ENCODE data around the gene ZCCHC17. TPM values are rescaled to one million over a fixed set of nuclear protein-coding genes. Genes with fewer than 3 reads are reported as not detected.

The ZCCHC17 gene
- total RNA-seq, 1 experiment from 2014 or later: 42.0 TPM

GRCh38 chr1:31299365-31299764, 2.5 kb downstream of the ZCCHC17 start:
- Mint-ChIP-seq H3K4me3 (peak overlapping the region; percentile 7; the same call in 1 of the 2 replicates), H3K27me3 (ENCODE audit: low read depth) (no peaks in the 10 kb centered on the region), H3K4me1 (peaks cover 15% of the 10 kb centered on the region), H3K9me3 (no peaks in the 10 kb centered on the region), H3K36me3 (0 out of 2 replicates have a peak, but pooled peaks cover 12% of the 10 kb centered on the region), H3K27ac (no peak overlapping the region)
- CTCF ChIA-PET: no interaction called here
- TF ChIP-seq ZSCAN18 (CRISPR knock-in tag; IDR thresholded peaks at IDR 0.05) (no peak), ZNF532 (CRISPR knock-in tag; IDR thresholded peaks at IDR 0.05; ENCODE audit: borderline replicate concordance) (no peak), RELA (CRISPR knock-in tag; IDR thresholded peaks at IDR 0.05; ENCODE audit: borderline replicate concordance) (no peak), FOXP1 (CRISPR knock-in tag; IDR thresholded peaks at IDR 0.05; ENCODE audit: borderline replicate concordance) (no peak), ATF1 (CRISPR knock-in tag; IDR thresholded peaks at IDR 0.05) (no peak), SMAD4 (CRISPR knock-in tag; IDR thresholded peaks at IDR 0.05) (no peak)
- TF ChIP-seq, protein P1, sequence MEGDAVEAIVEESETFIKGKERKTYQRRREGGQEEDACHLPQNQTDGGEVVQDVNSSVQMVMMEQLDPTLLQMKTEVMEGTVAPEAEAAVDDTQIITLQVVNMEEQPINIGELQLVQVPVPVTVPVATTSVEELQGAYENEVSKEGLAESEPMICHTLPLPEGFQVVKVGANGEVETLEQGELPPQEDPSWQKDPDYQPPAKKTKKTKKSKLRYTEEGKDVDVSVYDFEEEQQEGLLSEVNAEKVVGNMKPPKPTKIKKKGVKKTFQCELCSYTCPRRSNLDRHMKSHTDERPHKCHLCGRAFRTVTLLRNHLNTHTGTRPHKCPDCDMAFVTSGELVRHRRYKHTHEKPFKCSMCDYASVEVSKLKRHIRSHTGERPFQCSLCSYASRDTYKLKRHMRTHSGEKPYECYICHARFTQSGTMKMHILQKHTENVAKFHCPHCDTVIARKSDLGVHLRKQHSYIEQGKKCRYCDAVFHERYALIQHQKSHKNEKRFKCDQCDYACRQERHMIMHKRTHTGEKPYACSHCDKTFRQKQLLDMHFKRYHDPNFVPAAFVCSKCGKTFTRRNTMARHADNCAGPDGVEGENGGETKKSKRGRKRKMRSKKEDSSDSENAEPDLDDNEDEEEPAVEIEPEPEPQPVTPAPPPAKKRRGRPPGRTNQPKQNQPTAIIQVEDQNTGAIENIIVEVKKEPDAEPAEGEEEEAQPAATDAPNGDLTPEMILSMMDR (IDR thresholded peaks at IDR 0.05): no peak
- TF ChIP-seq, protein P2, sequence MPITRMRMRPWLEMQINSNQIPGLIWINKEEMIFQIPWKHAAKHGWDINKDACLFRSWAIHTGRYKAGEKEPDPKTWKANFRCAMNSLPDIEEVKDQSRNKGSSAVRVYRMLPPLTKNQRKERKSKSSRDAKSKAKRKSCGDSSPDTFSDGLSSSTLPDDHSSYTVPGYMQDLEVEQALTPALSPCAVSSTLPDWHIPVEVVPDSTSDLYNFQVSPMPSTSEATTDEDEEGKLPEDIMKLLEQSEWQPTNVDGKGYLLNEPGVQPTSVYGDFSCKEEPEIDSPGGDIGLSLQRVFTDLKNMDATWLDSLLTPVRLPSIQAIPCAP (CRISPR knock-in tag; IDR thresholded peaks at IDR 0.05): no peak
- TF ChIP-seq, protein P3, sequence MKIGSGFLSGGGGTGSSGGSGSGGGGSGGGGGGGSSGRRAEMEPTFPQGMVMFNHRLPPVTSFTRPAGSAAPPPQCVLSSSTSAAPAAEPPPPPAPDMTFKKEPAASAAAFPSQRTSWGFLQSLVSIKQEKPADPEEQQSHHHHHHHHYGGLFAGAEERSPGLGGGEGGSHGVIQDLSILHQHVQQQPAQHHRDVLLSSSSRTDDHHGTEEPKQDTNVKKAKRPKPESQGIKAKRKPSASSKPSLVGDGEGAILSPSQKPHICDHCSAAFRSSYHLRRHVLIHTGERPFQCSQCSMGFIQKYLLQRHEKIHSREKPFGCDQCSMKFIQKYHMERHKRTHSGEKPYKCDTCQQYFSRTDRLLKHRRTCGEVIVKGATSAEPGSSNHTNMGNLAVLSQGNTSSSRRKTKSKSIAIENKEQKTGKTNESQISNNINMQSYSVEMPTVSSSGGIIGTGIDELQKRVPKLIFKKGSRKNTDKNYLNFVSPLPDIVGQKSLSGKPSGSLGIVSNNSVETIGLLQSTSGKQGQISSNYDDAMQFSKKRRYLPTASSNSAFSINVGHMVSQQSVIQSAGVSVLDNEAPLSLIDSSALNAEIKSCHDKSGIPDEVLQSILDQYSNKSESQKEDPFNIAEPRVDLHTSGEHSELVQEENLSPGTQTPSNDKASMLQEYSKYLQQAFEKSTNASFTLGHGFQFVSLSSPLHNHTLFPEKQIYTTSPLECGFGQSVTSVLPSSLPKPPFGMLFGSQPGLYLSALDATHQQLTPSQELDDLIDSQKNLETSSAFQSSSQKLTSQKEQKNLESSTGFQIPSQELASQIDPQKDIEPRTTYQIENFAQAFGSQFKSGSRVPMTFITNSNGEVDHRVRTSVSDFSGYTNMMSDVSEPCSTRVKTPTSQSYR (CRISPR knock-in tag; IDR thresholded peaks at IDR 0.05): no peak
- POLR2A ChIA-PET: no interaction called here
- ATAC-seq (no peak), DNase-seq (ENCODE audit: low spot score) (no peak)

DNA sequence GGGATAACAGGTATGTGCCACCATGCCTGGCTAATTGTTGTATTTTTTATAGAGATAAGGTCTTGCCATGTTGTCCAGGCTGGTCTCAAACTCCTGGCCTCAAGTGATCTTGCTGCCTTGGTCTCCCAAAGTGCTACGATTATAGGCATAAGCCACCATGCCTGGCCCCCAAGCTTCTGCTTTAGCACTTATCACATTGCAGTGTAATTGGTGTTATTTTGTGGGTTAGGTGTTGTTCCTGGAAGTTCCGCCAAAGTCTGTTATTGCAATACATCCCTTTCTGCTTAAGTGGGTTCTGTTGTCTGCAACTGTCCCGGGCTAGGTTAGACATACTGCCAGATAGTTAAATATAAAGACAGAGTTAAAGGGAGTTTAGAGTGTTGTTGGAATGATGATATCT, 3.4 kb downstream of the ZCCHC17 start:
- no peak overlapping the region for H3K4me3 Mint-ChIP-seq
- no peaks in the 10 kb centered on the region for H3K27me3 Mint-ChIP-seq (ENCODE audit: low read depth)
- no peak for DNase-seq (ENCODE audit: low spot score)
- POLR2A ChIA-PET: no interaction called here
- peaks cover 11% of the 10 kb centered on the region for H3K4me1 Mint-ChIP-seq
- no peak for ATAC-seq
- H3K9me3 Mint-ChIP-seq: no peaks in the 10 kb centered on the region
- no peak overlapping the region for H3K27ac Mint-ChIP-seq
- CTCF ChIA-PET: no interaction called here
- H3K36me3 Mint-ChIP-seq: 0 out of 2 replicates have a peak, but pooled peaks cover 7% of the 10 kb centered on the region
- TF ChIP-seq NR3C1 (CRISPR knock-in tag; conservative IDR thresholded peaks at IDR 0.05; ENCODE audit: low read depth) (no peak), GRHL2 (CRISPR knock-in tag; IDR thresholded peaks at IDR 0.05; ENCODE audit: insufficient replicate concordance, severe bottlenecking) (no peak), GTF2I (CRISPR knock-in tag; conservative IDR thresholded peaks at IDR 0.05) (no peak), ETV6 (CRISPR knock-in tag; IDR thresholded peaks at IDR 0.05) (no peak), ESRRA (CRISPR knock-in tag; IDR thresholded peaks at IDR 0.05; ENCODE audit: borderline replicate concordance) (no peak), E2F5 (CRISPR knock-in tag; IDR thresholded peaks at IDR 0.05) (no peak), SOX15 (CRISPR knock-in tag; IDR thresholded peaks at IDR 0.05) (no peak)
- TF ChIP-seq, protein P3 (CRISPR knock-in tag; IDR thresholded peaks at IDR 0.05): no peak
- TF ChIP-seq, protein P4, sequence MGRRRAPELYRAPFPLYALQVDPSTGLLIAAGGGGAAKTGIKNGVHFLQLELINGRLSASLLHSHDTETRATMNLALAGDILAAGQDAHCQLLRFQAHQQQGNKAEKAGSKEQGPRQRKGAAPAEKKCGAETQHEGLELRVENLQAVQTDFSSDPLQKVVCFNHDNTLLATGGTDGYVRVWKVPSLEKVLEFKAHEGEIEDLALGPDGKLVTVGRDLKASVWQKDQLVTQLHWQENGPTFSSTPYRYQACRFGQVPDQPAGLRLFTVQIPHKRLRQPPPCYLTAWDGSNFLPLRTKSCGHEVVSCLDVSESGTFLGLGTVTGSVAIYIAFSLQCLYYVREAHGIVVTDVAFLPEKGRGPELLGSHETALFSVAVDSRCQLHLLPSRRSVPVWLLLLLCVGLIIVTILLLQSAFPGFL (CRISPR knock-in tag; IDR thresholded peaks at IDR 0.05; ENCODE audit: borderline replicate concordance): no peak

All from WTC11 (cell line).